Lower leg skin (tissue), 4 donors: ENCODE results near the gene MUC2. TPM values are rescaled to one million over a fixed set of nuclear protein-coding genes. Genes with fewer than 3 reads are reported as not detected.

Experiments used
- DNase-seq, 2 donors: peaks; one replicate each; pipeline ENCODE4 v3.0.0-alpha.2; 2019; ENCODE audit warnings: low spot score in 2 of 2
- H3K4me3 ChIP-seq: fragments of 200-600 bp; sonication (generic); 2 replicates; pipeline ENCODE4 v1.5.1; 2017; ENCODE audit warnings: mild to moderate bottlenecking, low read depth; ENCODE audit not compliant: poor library complexity, severe bottlenecking
- CTCF ChIP-seq, 3 donors: fragments of 450-650 bp; IDR thresholded peaks; one replicate each; pipeline ENCODE4 v1.5.1; 2016; ENCODE audit warnings: antibody characterized with exemption in 3 of 3, mild to moderate bottlenecking in 3 of 3, moderate library complexity in 2 of 3
- POLR2A ChIP-seq, 2 donors: fragments of 450-650 bp; IDR thresholded peaks; one replicate each; pipeline ENCODE4 v1.6.1; 2016 to 2017; ENCODE audit warnings: antibody characterized with exemption in 2 of 2, mild to moderate bottlenecking in 1 of 2, moderate library complexity in 1 of 2
- WGBS, 2 donors: methylation state at CpG; one replicate each; pipeline ENCODE4 v1.1.5; 2018; 5-methylcytosine and 5-hydroxymethylcytosine counted together
- intact Hi-C: fragments of 100-400 bp; cut with DNase I; formaldehyde crosslinking; loops from one replicate; pipeline ENCODE4 v1.15.0; 2023; ENCODE audit warnings: low total_unique reads
- total RNA-seq, 4 donors: library from RNA; depleted of rRNA; stranded (reverse); fragments of >200 nt; gene quantifications; one replicate each; pipeline ENCODE4 v1.1.0, GENCODE V29; 2016

MUC2 gene
- total RNA-seq, 4 donors from 2014 or later = 0.02 TPM; not detected in 3

GRCh38 chr11:1117992-1118391 is 43.3 kb downstream of the MUC2 start:
- no peak for TF ChIP-seq CTCF (IDR thresholded peaks at IDR 0.05)
- TF ChIP-seq POLR2A (IDR thresholded peaks at IDR 0.05) = no peak
- DNase-seq = peak in 1 of 2 donors; percentile 57
- H3K4me3 ChIP-seq = no peak overlapping the region
- intact Hi-C loops = no loop called here
- 83 to 86% methylated on average over 5 to 6 of the region's 6 CpGs for WGBS, 2 donors

- 74 to 79% methylated on average over 22 of the region's 22 CpGs for WGBS, 2 donors
- DNase-seq = peak in 1 of 2 donors; percentile 81
- TF ChIP-seq CTCF (IDR thresholded peaks at IDR 0.05) = no peak
- no peak for TF ChIP-seq POLR2A (IDR thresholded peaks at IDR 0.05)
- H3K4me3 ChIP-seq = no peak overlapping the region
- intact Hi-C loops = no loop called here
Measured at GRCh38 chr11:1118755-1119603, 44.3 kb downstream of the MUC2 start.

- WGBS, 2 donors = 71 to 79% methylated on average over 15 of the region's 17 CpGs
Measured at GRCh38 chr11:1119604-1120146, 45.0 kb downstream of the MUC2 start.

GRCh38 chr11:1120532-1121330 is 46.1 kb downstream of the MUC2 start:
- peak in 1 of 2 donors; percentile 73 for DNase-seq
- 53 to 58% methylated on average over 12 to 21 of the region's 27 CpGs for WGBS, 2 donors

More at GRCh38 chr11:1119604-1120146, 45.0 kb downstream of the MUC2 start:
- TF ChIP-seq POLR2A (IDR thresholded peaks at IDR 0.05) (no peak), CTCF (IDR thresholded peaks at IDR 0.05) (no peak)
- intact Hi-C loops = no loop called here
- DNase-seq = peak in 1 of 2 donors; percentile 80
- no peak overlapping the region for H3K4me3 ChIP-seq

More at GRCh38 chr11:1120532-1121330, 46.1 kb downstream of the MUC2 start:
- TF ChIP-seq CTCF (IDR thresholded peaks at IDR 0.05) = no peak
- no peak for TF ChIP-seq POLR2A (IDR thresholded peaks at IDR 0.05)
- intact Hi-C loops = no loop called here
- H3K4me3 ChIP-seq = no peak overlapping the region
